Suprapubic skin (tissue), 4 donors: ENCODE results near the gene FAM47B. TPM values are rescaled to one million over a fixed set of nuclear protein-coding genes. Genes with fewer than 3 reads are reported as not detected.

Experiments
- DNase-seq, 2 donors: peaks; one replicate each; pipeline ENCODE4 v3.0.0-alpha.2; 2019; ENCODE audit warnings: low spot score in 2 of 2
- H3K27ac ChIP-seq: fragments of 200-600 bp; sonication (generic); one replicate; pipeline ENCODE4 v1.5.1; 2019
- H3K27me3 ChIP-seq: fragments of 200-600 bp; sonication (generic); one replicate; pipeline ENCODE4 v1.5.1; 2019
- H3K36me3 ChIP-seq: fragments of 200-600 bp; sonication (generic); one replicate; pipeline ENCODE4 v1.5.1; 2019
- H3K4me1 ChIP-seq: fragments of 200-600 bp; sonication (generic); one replicate; pipeline ENCODE4 v1.5.1; 2019
- H3K4me3 ChIP-seq: fragments of 200-600 bp; sonication (generic); one replicate; pipeline ENCODE4 v1.5.1; 2019; ENCODE audit warnings: mild to moderate bottlenecking
- H3K9me3 ChIP-seq: fragments of 200-600 bp; sonication (generic); one replicate; pipeline ENCODE4 v1.5.1; 2019
- CTCF ChIP-seq, 2 donors: fragments of 200-600 bp in 1 of 2; fragments of 450-650 bp in 1 of 2; sonication (generic) in 1 of 2; IDR thresholded peaks; one replicate each; pipeline ENCODE4 v1.5.1; 2016 to 2019; ENCODE audit warnings: antibody characterized with exemption in 2 of 2, mild to moderate bottlenecking in 1 of 2, moderate library complexity in 1 of 2
- EP300 ChIP-seq: sonication (generic); formaldehyde crosslinking; IDR thresholded peaks from one replicate; pipeline ENCODE4 v1.6.1; 2017; ENCODE audit warnings: antibody characterized with exemption
- POLR2A ChIP-seq, 2 donors: fragments of 450-650 bp; IDR thresholded peaks; one replicate each; pipeline ENCODE4 v1.6.1; 2017; ENCODE audit warnings: antibody characterized with exemption in 2 of 2, mild to moderate bottlenecking in 2 of 2, moderate library complexity in 2 of 2
- POLR2AphosphoS5 ChIP-seq, 3 donors: sonication (generic); formaldehyde crosslinking; IDR thresholded peaks; one replicate each; pipeline ENCODE4 v1.6.1; 2017; ENCODE audit warnings: antibody characterized with exemption in 3 of 3
- WGBS: methylation state at CpG from one replicate; pipeline ENCODE4 v1.1.5; 2018; 5-methylcytosine and 5-hydroxymethylcytosine counted together
- total RNA-seq, 4 donors: library from RNA; depleted of rRNA; stranded (reverse); fragments of >200 nt; gene quantifications; one replicate each; pipeline ENCODE4 v1.1.0, GENCODE V29; 2016

Gene FAM47B
- total RNA-seq, 4 donors from 2014 or later = not detected

GRCh38 chrX:34927866-34928265, 14.7 kb upstream of the FAM47B start:
- Histone ChIP-seq H3K36me3 (no peaks in the 10 kb centered on the region), H3K9me3 (no peaks in the 10 kb centered on the region), H3K27me3 (no peaks in the 10 kb centered on the region), H3K4me3 (no peak overlapping the region), H3K4me1 (no peaks in the 10 kb centered on the region), H3K27ac (no peak overlapping the region)
- DNase-seq = no peak
- no peak for TF ChIP-seq CTCF (IDR thresholded peaks at IDR 0.05)
- TF ChIP-seq POLR2AphosphoS5 (IDR thresholded peaks at IDR 0.05) = no peak
- WGBS = 57% methylated on average over 2 of the region's 2 CpGs

GRCh38 chrX:34943235-34943634, 639 bp downstream of the FAM47B start:
- Histone ChIP-seq H3K4me1 (no peaks in the 10 kb centered on the region), H3K9me3 (no peaks in the 10 kb centered on the region), H3K27ac (no peak overlapping the region), H3K4me3 (no peak overlapping the region), H3K36me3 (no peaks in the 10 kb centered on the region), H3K27me3 (no peaks in the 10 kb centered on the region)
- TF ChIP-seq POLR2A (IDR thresholded peaks at IDR 0.05) = no peak
- no peak for TF ChIP-seq POLR2AphosphoS5 (IDR thresholded peaks at IDR 0.05)
- 88% methylated on average over 20 of the region's 24 CpGs for WGBS
- peak in 1 of 2 donors; percentile 47 for DNase-seq

GRCh38 chrX:34956916-34957315, 14.3 kb downstream of the FAM47B start:
- no peak overlapping the region for H3K4me3 ChIP-seq
- no peaks in the 10 kb centered on the region for H3K27me3 ChIP-seq
- no peaks in the 10 kb centered on the region for H3K9me3 ChIP-seq
- H3K4me1 ChIP-seq = no peaks in the 10 kb centered on the region
- DNase-seq = no peak
- TF ChIP-seq POLR2A (IDR thresholded peaks at IDR 0.05) = no peak
- no peak for TF ChIP-seq CTCF (IDR thresholded peaks at IDR 0.05)
- H3K36me3 ChIP-seq = no peaks in the 10 kb centered on the region
- no peak overlapping the region for H3K27ac ChIP-seq

GRCh38 chrX:34961662-34962061, 19.1 kb downstream of the FAM47B start:
- no peak for TF ChIP-seq POLR2AphosphoS5 (IDR thresholded peaks at IDR 0.05)
- no peak for TF ChIP-seq POLR2A (IDR thresholded peaks at IDR 0.05)
- TF ChIP-seq CTCF (IDR thresholded peaks at IDR 0.05) = no peak
- H3K36me3 ChIP-seq = no peaks in the 10 kb centered on the region
- no peaks in the 10 kb centered on the region for H3K27me3 ChIP-seq
- H3K4me3 ChIP-seq = no peak overlapping the region
- H3K27ac ChIP-seq = no peak overlapping the region
- H3K4me1 ChIP-seq = no peaks in the 10 kb centered on the region
- DNase-seq = no peak
- no peaks in the 10 kb centered on the region for H3K9me3 ChIP-seq

DNA sequence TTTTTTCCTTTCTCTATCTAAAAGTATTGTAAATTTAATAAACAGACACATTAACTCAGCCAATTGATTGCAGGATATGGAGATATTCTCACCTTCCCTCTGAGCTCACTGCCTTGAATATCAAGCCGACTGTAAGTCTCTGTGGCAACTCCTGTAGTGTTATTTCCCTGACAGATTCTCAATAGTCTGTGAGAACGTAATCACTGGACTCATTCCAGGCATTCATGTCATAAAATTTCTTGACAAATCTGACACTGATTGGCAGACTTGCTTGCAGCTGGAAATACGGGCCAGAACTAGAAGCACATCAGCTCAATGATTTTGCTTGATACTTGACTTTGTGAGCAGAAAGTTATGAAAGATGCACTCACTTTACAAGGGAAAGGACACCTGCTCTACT, 29.6 kb downstream of the FAM47B start:
- no peak overlapping the region for H3K4me3 ChIP-seq
- no peaks in the 10 kb centered on the region for H3K36me3 ChIP-seq
- H3K27ac ChIP-seq = no peak overlapping the region
- 44% methylated on average over 3 of the region's 3 CpGs for WGBS
- no peak for TF ChIP-seq CTCF (IDR thresholded peaks at IDR 0.05)
- TF ChIP-seq POLR2AphosphoS5 (IDR thresholded peaks at IDR 0.05) = no peak
- no peak for TF ChIP-seq EP300
- TF ChIP-seq POLR2A (IDR thresholded peaks at IDR 0.05) = no peak
- H3K4me1 ChIP-seq = no peaks in the 10 kb centered on the region
- H3K27me3 ChIP-seq = no peaks in the 10 kb centered on the region
- no peak for DNase-seq
- no peaks in the 10 kb centered on the region for H3K9me3 ChIP-seq

- no peak for DNase-seq
- Histone ChIP-seq H3K4me1 (no peaks in the 10 kb centered on the region), H3K9me3 (no peaks in the 10 kb centered on the region), H3K36me3 (no peaks in the 10 kb centered on the region), H3K27ac (no peak overlapping the region), H3K4me3 (no peak overlapping the region), H3K27me3 (no peaks in the 10 kb centered on the region)
- WGBS = 100% methylated on average over 2 of the region's 3 CpGs
- TF ChIP-seq POLR2AphosphoS5 (IDR thresholded peaks at IDR 0.05) (no peak), EP300 (no peak), POLR2A (IDR thresholded peaks at IDR 0.05) (no peak), CTCF (IDR thresholded peaks at IDR 0.05) (no peak)
These were observed 35.6 kb downstream of the FAM47B start for GRCh38 chrX:34978171-34978570.
